OCI-LY1 (cell line): ENCODE measurements around the gene CRYGA.

Experiments used
- CTCF ChIP-seq: fragments of 200-600 bp; sonication (generic), shearing (Covaris generic); IDR thresholded peaks from 2 replicates; pipeline ENCODE4 v1.5.1; 2017; ENCODE audit warnings: mild to moderate bottlenecking, antibody characterized with exemption, low read length, moderate library complexity, mixed read lengths
- EZH2 ChIP-seq: fragments of 200-600 bp; sonication (generic), shearing (Covaris generic); IDR thresholded peaks from 2 replicates; pipeline ENCODE4 v1.8.0; 2017; ENCODE audit warnings: borderline replicate concordance, mixed run types, mild to moderate bottlenecking, antibody characterized with exemption, low read length, moderate library complexity, mixed read lengths

GRCh38 chr2:208189810-208190503, 26.6 kb upstream of the CRYGA start, which contains the start of gene C2orf80:
- TF ChIP-seq CTCF: no peak
- no peak for TF ChIP-seq EZH2
